ENCODE results near the gene TFR2. TPM values are rescaled to one million over a fixed set of nuclear protein-coding genes. Genes with fewer than 3 reads are reported as not detected.

The TFR2 gene
- total RNA-seq, 4 donors from 2014 or later: 0.17 to 0.32 TPM; not detected in 2

DNA sequence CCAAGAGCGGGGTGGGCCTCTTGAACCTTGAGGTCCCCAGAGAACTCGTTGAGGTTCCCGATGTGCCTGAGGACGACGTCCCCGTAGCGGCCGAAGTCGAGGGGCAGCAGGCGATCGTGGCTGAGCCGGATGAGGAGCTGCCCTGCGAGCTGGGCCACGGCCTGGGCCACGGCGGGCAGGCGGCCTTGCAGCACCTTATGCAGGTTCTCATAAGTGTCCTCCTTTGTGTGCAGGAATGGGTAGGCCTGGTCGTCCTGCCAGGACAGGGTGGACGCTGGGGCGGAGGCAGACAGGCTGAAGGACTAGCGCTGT is 14.2 kb downstream of the TFR2 start:
- intact Hi-C loops (cut with DNase I): no loop called here
- no peak overlapping the region for H3K4me3 ChIP-seq

DNA sequence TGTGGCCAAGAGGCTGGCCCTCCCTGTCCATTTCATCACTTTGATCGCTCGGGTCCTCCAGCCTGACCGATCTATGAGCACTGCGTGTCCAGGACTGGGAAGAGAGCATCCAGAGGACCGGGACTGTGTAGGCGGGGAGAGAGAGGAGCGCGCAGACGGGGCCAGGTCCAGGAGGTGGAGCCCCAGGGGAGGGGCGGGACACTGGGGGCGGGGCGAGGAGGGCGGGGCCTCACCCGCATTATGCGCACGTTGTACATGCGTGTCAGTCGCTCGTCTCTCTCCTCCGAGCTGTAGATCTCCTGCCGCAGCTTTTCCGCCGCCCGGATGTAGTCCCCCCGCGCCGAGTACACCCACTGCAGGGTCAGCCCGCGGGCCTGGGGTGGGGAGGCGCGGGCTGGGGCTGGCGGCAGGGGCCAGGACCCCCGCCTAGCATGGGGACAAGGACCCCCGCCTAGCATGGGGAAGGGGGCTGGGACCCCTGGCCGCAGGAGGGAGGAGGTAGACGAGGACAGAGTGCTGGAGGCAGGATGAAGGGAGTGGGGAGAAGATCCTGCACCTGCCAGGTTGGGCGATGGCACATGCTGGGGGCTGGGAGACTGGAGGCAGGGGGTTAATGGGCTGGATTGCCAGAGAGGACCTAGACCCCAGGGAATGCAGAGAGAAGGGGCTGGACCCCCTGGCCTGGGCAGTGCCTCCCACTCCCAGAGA is 14.7 kb downstream of the TFR2 start:
- peak overlapping the region; percentile 39 to 57 (median 43) for H3K4me3 ChIP-seq
- peaks cover 0 to 7% (median 0%) of the 10 kb centered on the region in 4 donors for H3K36me3 ChIP-seq
- intact Hi-C loops (cut with DNase I): no loop called here
- H3K27me3 ChIP-seq: peaks cover 0 to 21% (median under 1%) of the 10 kb centered on the region in 4 donors
- DNase-seq (ENCODE audit: extremely low spot score): peak; percentile 96
- H3K4me1 ChIP-seq: peaks cover 8 to 14% (median 12%) of the 10 kb centered on the region in 4 donors
- WGBS: 8% methylated on average over 21 of the region's 37 CpGs
- TF ChIP-seq, protein P1, sequence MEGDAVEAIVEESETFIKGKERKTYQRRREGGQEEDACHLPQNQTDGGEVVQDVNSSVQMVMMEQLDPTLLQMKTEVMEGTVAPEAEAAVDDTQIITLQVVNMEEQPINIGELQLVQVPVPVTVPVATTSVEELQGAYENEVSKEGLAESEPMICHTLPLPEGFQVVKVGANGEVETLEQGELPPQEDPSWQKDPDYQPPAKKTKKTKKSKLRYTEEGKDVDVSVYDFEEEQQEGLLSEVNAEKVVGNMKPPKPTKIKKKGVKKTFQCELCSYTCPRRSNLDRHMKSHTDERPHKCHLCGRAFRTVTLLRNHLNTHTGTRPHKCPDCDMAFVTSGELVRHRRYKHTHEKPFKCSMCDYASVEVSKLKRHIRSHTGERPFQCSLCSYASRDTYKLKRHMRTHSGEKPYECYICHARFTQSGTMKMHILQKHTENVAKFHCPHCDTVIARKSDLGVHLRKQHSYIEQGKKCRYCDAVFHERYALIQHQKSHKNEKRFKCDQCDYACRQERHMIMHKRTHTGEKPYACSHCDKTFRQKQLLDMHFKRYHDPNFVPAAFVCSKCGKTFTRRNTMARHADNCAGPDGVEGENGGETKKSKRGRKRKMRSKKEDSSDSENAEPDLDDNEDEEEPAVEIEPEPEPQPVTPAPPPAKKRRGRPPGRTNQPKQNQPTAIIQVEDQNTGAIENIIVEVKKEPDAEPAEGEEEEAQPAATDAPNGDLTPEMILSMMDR (IDR thresholded peaks at IDR 0.05): no peak
- peak; percentile 5 to 26 for TF ChIP-seq POLR2AphosphoS5 (IDR thresholded peaks at IDR 0.05)
- H3K9me3 ChIP-seq: no peaks in the 10 kb centered on the region
- peak overlapping the region in 2 of 4 donors; percentile 21 to 40 for H3K27ac ChIP-seq (replicated peaks in 1 of 4)

More for the DNA sequence above, 14.2 kb downstream of the TFR2 start:
- Histone ChIP-seq H3K27me3 (peaks cover 0 to 26% (median 3%) of the 10 kb centered on the region in 4 donors), H3K27ac (replicated peaks in 1 of 4) (peak overlapping the region in 1 of 4 donors; percentile 21), H3K9me3 (no peaks in the 10 kb centered on the region), H3K4me1 (peaks cover 8 to 14% (median 12%) of the 10 kb centered on the region in 4 donors), H3K36me3 (peaks cover 0 to 2% (median 0%) of the 10 kb centered on the region in 4 donors)
- no peak for TF ChIP-seq EP300 (IDR thresholded peaks at IDR 0.05)
- TF ChIP-seq, protein P1 (IDR thresholded peaks at IDR 0.05): no peak
- TF ChIP-seq POLR2AphosphoS5 (IDR thresholded peaks at IDR 0.05): no peak
- no peak for TF ChIP-seq POLR2A (IDR thresholded peaks at IDR 0.05; ENCODE audit: low read depth)
- 88% methylated on average over 20 of the region's 21 CpGs for WGBS
- no peak for DNase-seq (ENCODE audit: extremely low spot score)

DNA sequence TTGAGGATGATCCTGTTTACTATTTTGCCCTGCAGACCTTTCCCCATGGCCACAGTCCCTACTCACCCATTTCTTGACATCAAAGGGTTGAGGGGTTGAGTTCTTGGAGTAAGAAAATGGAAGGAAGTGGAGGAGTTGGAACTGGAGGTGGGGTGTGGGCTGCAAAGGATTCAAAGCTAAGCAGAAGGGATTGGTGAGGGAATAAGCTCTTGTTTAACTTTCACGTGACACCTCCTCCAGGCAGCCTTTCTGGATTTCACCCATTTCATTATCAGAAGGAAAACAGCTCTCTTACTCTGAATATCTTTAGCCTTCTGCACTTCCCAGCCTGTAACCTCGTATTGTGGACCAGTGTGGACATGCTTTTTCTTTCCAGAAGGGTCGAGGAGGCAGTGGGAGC is 15.3 kb downstream of the TFR2 start:
- DNase-seq (ENCODE audit: extremely low spot score): no peak
- intact Hi-C loops (cut with DNase I): no loop called here
- TF ChIP-seq POLR2A (IDR thresholded peaks at IDR 0.05; ENCODE audit: low read depth) (no peak), POLR2AphosphoS5 (IDR thresholded peaks at IDR 0.05) (no peak), EP300 (IDR thresholded peaks at IDR 0.05) (no peak)
- TF ChIP-seq, protein P1 (IDR thresholded peaks at IDR 0.05): no peak
- Histone ChIP-seq H3K4me1 (peaks cover 8 to 14% (median 12%) of the 10 kb centered on the region in 4 donors), H3K27me3 (peaks cover 0 to 17% (median 0%) of the 10 kb centered on the region in 4 donors), H3K4me3 (peak overlapping the region; percentile 39 to 57 (median 43)), H3K9me3 (no peaks in the 10 kb centered on the region), H3K27ac (replicated peaks in 1 of 4) (peak overlapping the region in 1 of 4 donors; percentile 21), H3K36me3 (peaks cover 0 to 7% (median 0%) of the 10 kb centered on the region in 4 donors)
- WGBS: 17% methylated on average over 3 of the region's 3 CpGs

DNA sequence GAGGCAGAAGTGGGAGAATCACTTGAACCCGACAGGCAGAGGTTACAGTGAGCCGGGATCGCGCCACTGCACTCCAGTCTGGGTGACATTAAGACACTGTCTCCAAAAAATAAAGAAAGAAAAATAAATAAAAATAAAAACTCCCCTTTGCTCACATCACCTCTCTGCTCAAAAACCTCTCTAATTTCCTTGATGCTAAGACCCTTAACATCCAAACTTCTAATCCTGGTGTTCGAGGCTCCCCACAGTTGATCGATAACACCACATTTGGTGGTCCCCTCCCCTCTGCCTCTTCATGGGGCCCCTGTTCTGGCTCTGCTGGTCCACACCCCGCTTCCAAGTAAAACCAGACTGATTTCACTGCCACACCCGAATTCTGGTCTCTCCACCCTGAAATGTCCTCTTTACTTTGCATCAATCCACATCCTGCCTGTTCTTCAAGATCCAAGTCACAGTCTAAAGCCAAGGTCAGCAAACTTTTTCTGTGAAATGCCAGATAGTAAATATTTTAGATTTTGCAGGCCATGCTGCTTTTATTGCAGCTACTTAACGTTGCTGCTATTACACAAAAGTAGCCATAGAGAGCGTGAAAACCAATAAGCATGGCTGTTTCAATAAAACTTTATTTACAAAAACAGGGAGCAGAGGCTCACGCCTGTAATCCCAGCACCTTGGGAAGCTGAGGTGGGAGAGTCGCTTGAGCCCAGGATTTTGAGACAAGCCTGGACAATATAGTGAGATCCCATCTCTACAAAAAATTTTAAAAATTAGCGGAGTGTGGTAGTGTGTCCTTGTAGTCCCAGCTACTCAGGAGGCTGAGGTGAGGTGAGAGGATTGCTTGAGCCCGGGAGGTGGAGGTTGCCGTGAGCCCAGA is 17.2 kb downstream of the TFR2 start:
- Histone ChIP-seq H3K9me3 (no peaks in the 10 kb centered on the region), H3K27ac (replicated peaks in 1 of 4) (no peak overlapping the region), H3K4me1 (peaks cover 8 to 14% (median 12%) of the 10 kb centered on the region in 4 donors), H3K4me3 (no peak overlapping the region), H3K27me3 (peaks cover 0 to 10% (median 0%) of the 10 kb centered on the region in 4 donors), H3K36me3 (peaks cover 0 to 19% (median 0%) of the 10 kb centered on the region in 4 donors)
- intact Hi-C loops (cut with DNase I): no loop called here
- 89% methylated on average over 15 of the region's 15 CpGs for WGBS
- TF ChIP-seq POLR2AphosphoS5 (IDR thresholded peaks at IDR 0.05): no peak
- TF ChIP-seq, protein P1 (IDR thresholded peaks at IDR 0.05): no peak
- TF ChIP-seq POLR2A (IDR thresholded peaks at IDR 0.05; ENCODE audit: low read depth): no peak
- no peak for TF ChIP-seq EP300 (IDR thresholded peaks at IDR 0.05)
- DNase-seq (ENCODE audit: extremely low spot score): no peak
